HG02970 (cell line): ENCODE results near the gene OR51B5.
A peak's percentile ranks its signal among the peaks of the same experiment; 100 is the strongest.
"Not testable (repeated sequence)": the region's sequence is repeated elsewhere in the genome, so short reads cannot be mapped to it uniquely, and the experiment has no call there.

Experiments
- ATAC-seq: cut with Tn5 transposase; IDR thresholded peaks from one replicate; pipeline ENCODE4 v1.9.1; 2021; ENCODE audit warnings: mild to moderate bottlenecking, moderate library complexity, moderate number of reproducible peaks; ENCODE audit not compliant: unreplicated experiment, low FRiP score

The OR51B5 gene

GRCh38 chr11:5343474-5344335 lies at the start of gene OR51B5:
Gene OR51B5, minus strand, starts transcription at chr11:5343524. Its CDS starts 0 bp downstream, at chr11:5343524.
- no peak for ATAC-seq

- ATAC-seq, result no peak
Observed at GRCh38 chr11:5390210-5390609, 46.9 kb upstream of the OR51B5 start.

DNA sequence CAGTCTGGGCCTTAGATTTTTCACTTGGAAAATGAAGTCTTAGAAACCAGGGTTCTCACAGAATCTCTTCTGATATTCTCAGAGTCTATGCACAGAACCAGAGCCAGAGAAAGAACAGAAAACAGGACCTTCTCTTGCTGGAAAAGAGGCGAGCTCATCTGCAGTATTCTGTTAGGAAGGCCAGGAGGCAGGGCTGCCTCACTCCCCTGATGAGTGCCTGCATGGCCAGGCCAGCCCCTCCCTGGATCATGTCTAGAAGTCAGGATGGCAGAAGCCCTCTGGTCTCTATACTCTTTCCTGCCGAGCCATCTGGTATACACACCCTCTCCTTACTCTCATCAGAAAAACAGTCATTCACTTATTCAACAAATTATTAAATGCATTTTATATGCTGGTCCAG lies 41.0 kb upstream of the OR51B5 start:
- no peak for ATAC-seq

GRCh38 chr11:5383576-5383975 lies 40.3 kb upstream of the OR51B5 start, which contains the start of gene OR51M1:
Gene OR51M1, plus strand, starts transcription at chr11:5383812. Its CDS starts 5,587 bp downstream, at chr11:5389399.
- no peak for ATAC-seq

- ATAC-seq, result peak; percentile 80
Observed at GRCh38 chr11:5380740-5381342, 37.5 kb upstream of the OR51B5 start.

DNA sequence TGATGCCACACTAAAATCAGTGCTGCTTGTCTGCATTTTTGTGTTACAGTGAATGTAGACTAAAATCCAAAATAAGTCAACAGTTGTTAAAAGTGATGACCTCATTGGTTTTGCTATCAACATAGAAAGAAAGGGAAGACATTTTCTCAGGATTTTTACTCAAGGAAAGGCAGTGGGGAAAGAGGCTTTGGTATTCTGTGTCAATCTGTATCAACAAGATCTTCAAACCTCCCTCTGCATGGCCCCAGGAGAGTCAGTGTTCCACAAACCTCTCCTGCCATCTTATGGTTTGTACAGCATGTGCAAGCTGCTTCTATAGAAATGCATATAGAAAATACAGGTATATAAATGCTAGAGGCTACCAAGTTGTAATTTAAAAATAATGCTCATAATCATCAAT lies 26.5 kb upstream of the OR51B5 start:
- no peak for ATAC-seq

DNA sequence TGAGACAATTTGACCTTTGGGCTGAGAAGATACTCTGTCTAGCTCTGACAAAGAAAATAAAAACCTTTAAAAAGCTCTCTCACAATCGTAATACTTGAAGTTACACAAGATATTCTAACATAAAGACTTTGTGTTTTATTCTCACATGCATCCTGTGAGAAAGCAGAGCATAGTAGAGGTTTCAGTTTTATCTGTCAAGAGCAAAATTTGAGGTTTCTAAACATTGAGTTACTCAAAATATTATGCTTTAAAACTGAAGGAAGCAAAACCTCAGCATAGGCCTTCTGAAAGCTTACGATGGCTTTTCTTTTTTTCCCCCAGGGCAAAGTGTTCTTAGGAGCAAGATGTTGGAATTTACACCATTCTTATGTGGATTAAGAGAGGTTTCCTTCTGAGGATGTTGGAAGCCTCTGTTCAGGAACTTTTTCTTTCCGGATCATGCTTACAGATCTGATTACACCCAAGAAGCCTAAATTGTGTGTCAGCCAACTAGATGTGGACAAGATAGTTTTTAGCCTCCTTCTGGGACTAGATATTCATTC lies 25.2 kb upstream of the OR51B5 start:
- ATAC-seq, result no peak

GRCh38 chr11:5367448-5368074 lies 24.2 kb upstream of the OR51B5 start:
- ATAC-seq, result no peak

GRCh38 chr11:5366856-5367255 lies 23.5 kb upstream of the OR51B5 start:
- ATAC-seq, result no peak

DNA sequence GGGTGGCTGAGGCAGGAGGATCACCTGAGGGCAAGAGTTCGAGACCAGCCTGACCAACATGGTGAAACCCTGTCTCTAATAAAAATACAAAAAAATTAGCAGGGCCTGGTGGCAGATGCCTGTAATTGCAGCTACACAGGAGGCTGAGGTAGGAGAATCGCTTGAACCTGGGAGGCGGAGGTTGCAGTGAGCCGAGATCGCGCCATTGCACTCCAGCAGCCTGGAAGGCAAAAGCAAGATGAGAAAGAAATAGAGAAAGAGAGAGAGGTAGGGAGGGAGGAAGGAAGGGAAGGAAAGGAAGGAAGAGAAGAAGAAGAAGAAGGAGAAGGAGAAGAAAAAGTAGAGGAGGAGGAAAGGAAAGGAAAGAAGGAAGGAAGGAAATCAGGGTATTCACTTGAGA lies 23.0 kb upstream of the OR51B5 start:
- ATAC-seq, result not testable (repeated sequence)

DNA sequence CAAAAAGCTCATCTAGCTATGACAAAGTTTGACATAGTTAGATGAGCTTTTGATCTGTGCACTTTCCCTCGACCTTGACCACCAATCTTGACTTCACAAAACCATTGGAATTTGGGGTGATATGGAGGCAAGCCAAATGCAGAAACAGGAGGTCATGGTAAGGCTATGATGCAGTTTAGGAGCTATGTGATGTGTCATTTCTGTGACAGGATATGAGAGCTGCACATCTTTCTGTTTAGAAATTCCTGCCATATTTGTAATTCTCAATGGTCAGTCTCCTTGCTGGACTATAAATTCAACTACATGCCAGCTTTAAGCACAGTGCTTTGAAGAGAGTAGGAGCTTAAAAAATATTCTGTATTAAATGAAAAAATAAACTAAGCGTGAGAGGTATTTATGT lies 20.9 kb upstream of the OR51B5 start:
- ATAC-seq, result no peak

DNA sequence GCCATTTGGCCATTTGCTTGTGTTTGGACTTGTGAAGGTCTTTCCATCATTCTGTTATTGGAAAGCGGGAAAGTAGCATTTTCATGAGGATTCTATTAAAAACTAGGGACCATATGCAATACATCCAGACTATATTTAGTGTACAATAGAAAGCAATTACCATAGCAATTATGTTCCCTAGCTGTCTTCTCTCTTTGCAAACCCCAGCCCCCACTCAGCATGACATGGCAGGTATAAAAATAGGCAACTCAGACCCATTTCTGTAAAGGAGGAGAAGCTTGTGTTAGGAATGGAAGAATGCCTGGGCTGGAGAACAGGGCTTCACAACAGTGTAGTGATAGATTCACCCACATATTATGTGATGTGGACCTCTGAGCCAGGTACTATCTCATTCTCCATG lies 20.4 kb upstream of the OR51B5 start:
- no peak for ATAC-seq

DNA sequence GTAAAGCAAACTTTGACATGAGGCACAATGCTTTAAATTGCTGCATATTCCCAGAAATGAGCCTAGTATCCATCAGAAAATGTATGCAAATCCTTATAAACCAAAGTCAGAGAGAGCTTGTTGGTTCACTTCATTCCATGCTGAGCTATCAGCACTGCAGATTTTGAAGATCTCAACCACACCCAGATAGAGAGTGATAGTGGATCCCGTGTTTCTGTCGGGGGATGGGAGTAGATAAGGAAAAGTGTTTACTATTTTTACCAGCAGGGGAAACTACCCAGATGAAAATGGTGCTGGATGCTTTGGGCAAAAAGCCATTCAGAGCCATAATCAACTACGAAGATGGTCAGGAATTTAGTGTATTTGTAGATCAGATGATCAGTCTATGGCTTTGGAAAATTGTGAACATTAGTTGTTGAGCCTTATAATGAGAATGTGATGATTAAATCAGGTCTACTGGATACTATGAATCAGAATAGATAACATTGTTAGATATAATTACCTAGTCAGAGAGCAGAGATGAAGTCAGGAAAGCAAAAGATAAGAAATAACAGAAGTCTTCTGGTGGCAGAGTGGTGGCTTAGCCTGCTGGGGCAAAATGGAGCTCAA lies 18.8 kb upstream of the OR51B5 start:
- ATAC-seq, result no peak

DNA sequence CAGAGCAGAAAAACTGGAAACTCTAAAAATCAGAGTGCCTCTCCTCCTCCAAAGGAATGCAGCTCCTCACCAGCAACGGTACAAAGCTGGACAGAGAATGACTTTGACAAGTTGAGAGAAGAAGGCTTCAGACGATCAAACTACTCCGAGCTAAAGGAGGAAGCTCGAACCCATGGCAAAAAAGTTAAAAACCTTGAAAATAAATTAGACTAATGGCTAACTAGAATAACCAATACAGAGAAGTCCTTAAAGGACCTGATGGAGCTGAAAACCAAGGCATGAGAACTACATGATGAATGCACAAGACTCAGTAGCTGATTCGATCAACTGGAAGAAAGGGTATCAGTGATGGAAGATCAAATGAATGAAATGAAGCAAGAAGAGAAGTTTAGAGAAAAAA lies 12.7 kb upstream of the OR51B5 start:
- not testable (repeated sequence) for ATAC-seq

GRCh38 chr11:5351208-5351607 lies 7.9 kb upstream of the OR51B5 start, which contains the start of gene OR51B6:
Gene OR51B6, plus strand, starts transcription at chr11:5351508. Its CDS starts 0 bp downstream, at chr11:5351508.
- no peak for ATAC-seq

DNA sequence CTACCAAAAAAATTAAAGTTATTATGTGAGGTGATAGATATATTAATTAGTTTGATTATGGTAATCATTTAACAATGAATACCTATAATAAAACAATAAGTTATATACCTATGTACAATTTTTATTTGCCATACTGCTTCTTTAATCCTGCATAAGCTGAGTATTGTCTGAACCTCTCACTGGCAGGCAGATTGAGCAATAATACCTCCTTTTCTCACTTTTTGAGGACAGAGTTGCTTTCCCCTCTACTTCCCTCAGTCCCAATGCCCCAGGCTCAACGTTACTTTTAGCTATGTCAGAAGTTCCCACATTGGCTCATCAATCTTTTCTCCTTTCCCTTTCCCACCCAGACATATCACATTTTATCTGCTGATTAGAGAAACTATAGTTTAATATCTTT lies 6.2 kb upstream of the OR51B5 start:
- no peak for ATAC-seq

GRCh38 chr11:5348551-5349194 lies 5.3 kb upstream of the OR51B5 start:
- ATAC-seq, result no peak

- ATAC-seq, result no peak
Observed at GRCh38 chr11:5345831-5346230, 2.5 kb upstream of the OR51B5 start.

DNA sequence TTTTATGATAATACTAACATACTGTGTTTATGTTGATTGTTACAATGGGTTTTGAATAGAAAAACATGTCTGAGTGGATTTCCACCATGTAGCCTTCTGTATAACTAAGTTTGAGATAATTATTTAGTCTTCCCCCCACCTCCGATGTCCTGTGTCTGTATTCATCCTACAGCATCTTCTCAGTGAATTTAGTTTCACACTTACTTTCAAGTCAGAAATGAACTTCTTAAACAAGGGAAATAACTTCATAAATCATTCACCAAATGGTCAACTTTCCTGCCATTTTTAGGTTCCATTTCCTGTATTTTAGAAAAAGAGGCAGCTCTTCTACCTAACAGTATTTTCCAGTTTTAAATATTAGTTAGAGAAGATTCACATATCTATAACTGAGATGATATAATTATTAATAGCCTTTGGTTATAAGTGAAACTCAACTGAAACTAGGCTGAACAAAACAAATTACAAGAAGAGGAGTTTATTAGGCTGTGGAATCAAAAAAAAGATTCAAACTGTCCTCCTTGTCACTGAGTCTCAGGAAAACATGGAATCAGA lies 3.5 kb downstream of the OR51B5 start:
- peak; percentile 81 for ATAC-seq

DNA sequence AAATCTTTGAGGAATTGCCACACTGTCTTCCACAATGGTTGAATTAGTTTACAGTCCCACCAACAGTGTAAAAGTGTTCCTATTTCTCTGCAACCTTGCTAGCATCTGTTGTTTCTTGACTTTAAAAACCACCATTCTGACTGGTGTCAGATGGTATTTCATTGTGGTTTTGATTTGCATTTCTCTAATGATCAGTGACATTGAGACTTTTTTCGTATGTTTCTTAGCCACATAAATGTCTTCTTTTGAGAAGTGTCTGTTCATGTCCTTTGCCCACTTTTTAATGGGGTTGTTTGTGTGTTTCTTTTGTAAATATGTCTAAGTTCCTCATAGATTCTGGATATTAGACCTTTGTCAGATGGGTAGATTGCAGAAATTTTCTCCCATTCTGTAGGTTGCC lies 6.1 kb downstream of the OR51B5 start:
- not testable (repeated sequence) for ATAC-seq
